A673 (cell line): Measurements from ENCODE around the gene AKTIP. TPM values are rescaled to one million over a fixed set of nuclear protein-coding genes. Genes with fewer than 3 reads are reported as not detected.

Experiments
- BruUV-seq: library from RNA; stranded (reverse); fragments of 400-500 nt; replicated peaks from 2 replicates; lab custom pipeline; 2021; lab: Mats Ljungman, UMichigan
- CTCF ChIA-PET: fragments of 300-600 bp; sonication (Branson Sonifier 250); formaldehyde crosslinking; loops from one replicate; lab custom pipeline; 2022; ENCODE audit warnings: antibody characterized with exemption; lab: Charles Lee
- POLR2A ChIA-PET: fragments of 300-600 bp; sonication (Branson Sonifier 250); formaldehyde crosslinking; loops from one replicate; lab custom pipeline; 2022; ENCODE audit warnings: antibody characterized with exemption; ENCODE audit not compliant: low non-redundant PET; lab: Charles Lee
- DNase-seq: peaks from one replicate; pipeline ENCODE4 v3.0.0-alpha.2; 2015; ENCODE audit warnings: low spot score
- H3K27ac ChIP-seq: fragments of 200-600 bp; sonication (generic); 2 replicates; pipeline ENCODE4 v1.5.1; 2016; ENCODE audit warnings: mixed run types, low read depth, mild to moderate bottlenecking, mixed read lengths, antibody characterized with exemption, low read length; ENCODE audit not compliant: poor library complexity, severe bottlenecking
- H3K27me3 ChIP-seq: fragments of 200-600 bp; sonication (generic); replicated peaks from 2 replicates; pipeline ENCODE4 v1.6.1; 2017; ENCODE audit warnings: mixed run types, low read depth, mild to moderate bottlenecking, mixed read lengths, antibody characterized with exemption, low read length; ENCODE audit not compliant: insufficient read depth, poor library complexity
- H3K36me3 ChIP-seq: fragments of 200-600 bp; sonication (generic); 2 replicates; pipeline ENCODE4 v1.6.1; 2016; ENCODE audit warnings: mixed run types, mild to moderate bottlenecking, mixed read lengths, antibody characterized with exemption, low read length; ENCODE audit not compliant: insufficient read depth, poor library complexity, severe bottlenecking
- H3K4me1 ChIP-seq: fragments of 200-600 bp; sonication (generic); 2 replicates; pipeline ENCODE4 v1.6.1; 2017; ENCODE audit warnings: mixed run types, mild to moderate bottlenecking, mixed read lengths, antibody characterized with exemption, low read length; ENCODE audit not compliant: insufficient read depth, poor library complexity, severe bottlenecking
- H3K4me3 ChIP-seq: fragments of 200-600 bp; sonication (generic); 2 replicates; pipeline ENCODE4 v1.5.1; 2016; ENCODE audit warnings: low read depth, mixed run types, mild to moderate bottlenecking, mixed read lengths, low read length; ENCODE audit not compliant: poor library complexity, severe bottlenecking
- H3K9me3 ChIP-seq: fragments of 200-600 bp; sonication (generic); 2 replicates; pipeline ENCODE4 v1.6.1; 2016; ENCODE audit warnings: mixed run types, low read depth, mild to moderate bottlenecking, mixed read lengths, antibody characterized with exemption, low read length; ENCODE audit not compliant: poor library complexity, severe bottlenecking
- EZH2 ChIP-seq: fragments of 200-600 bp; sonication (generic); IDR thresholded peaks from 2 replicates; pipeline ENCODE4 v1.6.1; 2017; ENCODE audit warnings: borderline replicate concordance, low read depth, mild to moderate bottlenecking, mixed read lengths, antibody characterized with exemption, low read length; ENCODE audit not compliant: poor library complexity, severe bottlenecking
- intact Hi-C: fragments of 100-400 bp; cut with micrococcal nuclease; formaldehyde crosslinking; loops from one replicate; pipeline ENCODE4 v1.10.0; 2022; ENCODE audit not compliant: unreplicated experiment
- total RNA-seq: library from RNA; stranded (reverse); gene quantifications from 2 replicates; pipeline ENCODE4 v1.2.3, GENCODE V29; 2021
- TF ChIP-seq, protein P1 (sequence below): fragments of 300-800, 200-600 bp; sonication (generic); conservative IDR thresholded peaks from 2 replicates; pipeline ENCODE4 v1.5.1; 2017; ENCODE audit warnings: low read depth, mild to moderate bottlenecking, antibody characterized with exemption, low read length, moderate library complexity, mixed read lengths

The AKTIP gene
- total RNA-seq, 1 experiment from 2014 or later: 15.0 TPM

DNA sequence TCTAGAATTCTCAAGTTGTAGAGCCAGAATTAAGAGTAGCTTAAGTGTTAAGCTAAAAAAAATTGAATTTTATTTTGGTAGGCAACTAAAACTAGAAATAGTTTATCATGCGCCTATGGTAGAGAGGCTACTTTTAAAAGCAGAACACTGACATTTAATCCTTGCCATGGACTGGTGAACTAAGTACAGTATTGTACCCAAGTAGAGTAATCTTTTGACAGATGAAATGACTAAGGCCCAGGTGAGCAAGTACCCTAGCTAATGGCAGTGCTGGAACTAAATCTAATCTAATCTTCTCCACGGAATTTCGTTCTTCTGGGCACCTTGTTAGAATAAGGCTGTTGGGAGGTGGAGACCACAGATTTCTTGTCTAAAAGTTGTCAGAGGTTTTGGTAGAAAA lies 56.9 kb downstream of the AKTIP start:
- Histone ChIP-seq H3K27ac (no peak overlapping the region), H3K4me3 (no peak overlapping the region), H3K36me3 (peaks cover 23% of the 10 kb centered on the region), H3K4me1 (no peaks in the 10 kb centered on the region), H3K9me3 (no peaks in the 10 kb centered on the region), H3K27me3 (no peaks in the 10 kb centered on the region)
- intact Hi-C loops: no loop called here
- POLR2A ChIA-PET: no interaction called here
- BruUV-seq: no TSS peak
- CTCF ChIA-PET: no interaction called here
- no peak for DNase-seq
- no peak for TF ChIP-seq EZH2

DNA sequence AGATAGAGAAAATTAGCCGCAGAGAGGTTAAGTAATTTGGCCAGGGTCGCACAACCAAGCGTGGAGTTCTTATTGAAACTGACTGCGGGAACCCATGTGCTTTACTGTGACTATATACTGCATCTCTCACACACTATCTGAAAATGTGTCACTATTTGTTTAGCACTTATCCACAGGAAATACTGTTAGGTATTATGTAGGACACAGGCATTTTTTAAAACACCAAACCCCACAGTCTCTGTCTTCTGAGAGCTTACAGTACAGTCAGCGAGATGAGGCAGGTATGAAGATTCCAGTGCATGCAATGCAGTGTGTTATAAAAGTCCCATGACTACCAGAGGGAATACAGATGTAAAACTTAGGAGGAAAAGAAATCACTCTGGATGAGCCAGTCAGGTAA lies 57.5 kb downstream of the AKTIP start:
- Histone ChIP-seq H3K27ac (no peak overlapping the region), H3K36me3 (peaks cover 23% of the 10 kb centered on the region), H3K4me1 (no peaks in the 10 kb centered on the region), H3K27me3 (no peaks in the 10 kb centered on the region), H3K4me3 (no peak overlapping the region), H3K9me3 (no peaks in the 10 kb centered on the region)
- TF ChIP-seq, protein P1, sequence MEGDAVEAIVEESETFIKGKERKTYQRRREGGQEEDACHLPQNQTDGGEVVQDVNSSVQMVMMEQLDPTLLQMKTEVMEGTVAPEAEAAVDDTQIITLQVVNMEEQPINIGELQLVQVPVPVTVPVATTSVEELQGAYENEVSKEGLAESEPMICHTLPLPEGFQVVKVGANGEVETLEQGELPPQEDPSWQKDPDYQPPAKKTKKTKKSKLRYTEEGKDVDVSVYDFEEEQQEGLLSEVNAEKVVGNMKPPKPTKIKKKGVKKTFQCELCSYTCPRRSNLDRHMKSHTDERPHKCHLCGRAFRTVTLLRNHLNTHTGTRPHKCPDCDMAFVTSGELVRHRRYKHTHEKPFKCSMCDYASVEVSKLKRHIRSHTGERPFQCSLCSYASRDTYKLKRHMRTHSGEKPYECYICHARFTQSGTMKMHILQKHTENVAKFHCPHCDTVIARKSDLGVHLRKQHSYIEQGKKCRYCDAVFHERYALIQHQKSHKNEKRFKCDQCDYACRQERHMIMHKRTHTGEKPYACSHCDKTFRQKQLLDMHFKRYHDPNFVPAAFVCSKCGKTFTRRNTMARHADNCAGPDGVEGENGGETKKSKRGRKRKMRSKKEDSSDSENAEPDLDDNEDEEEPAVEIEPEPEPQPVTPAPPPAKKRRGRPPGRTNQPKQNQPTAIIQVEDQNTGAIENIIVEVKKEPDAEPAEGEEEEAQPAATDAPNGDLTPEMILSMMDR: no peak
- TF ChIP-seq EZH2: no peak
- ChIA-PET POLR2A (no interaction called here), CTCF (no interaction called here)
- intact Hi-C loops: no loop called here
- no peak for DNase-seq
- no TSS peak for BruUV-seq

Other genes with a start within 250 kb of the AKTIP start
- gene RBL2, start 68.7 kb downstream of the AKTIP start, total RNA-seq: 39.6 and 44.6 TPM in 2 replicates
- 18.3 and 19.8 TPM in 2 replicates for gene RPGRIP1L, start 200.7 kb upstream of the AKTIP start, total RNA-seq
- 72.7 and 73.4 TPM in 2 replicates for gene FTO, start 200.9 kb upstream of the AKTIP start, total RNA-seq